22Rv1 (cell line): Measurements from ENCODE around the gene LILRB3.

Experiments used
- H3K27ac ChIP-seq: fragments of 450-650 bp; 2 replicates; pipeline ENCODE4 v1.5.1; 2017
- ZFX ChIP-seq: fragments of 450-650 bp; IDR thresholded peaks from 2 replicates; pipeline ENCODE4 v1.6.1; 2017; ENCODE audit warnings: antibody characterized with exemption, borderline replicate concordance
- TF ChIP-seq, protein P1 (sequence below): fragments of 450-650 bp; IDR thresholded peaks from 2 replicates; pipeline ENCODE4 v1.5.1; 2017; ENCODE audit warnings: mild to moderate bottlenecking

The LILRB3 gene

DNA sequence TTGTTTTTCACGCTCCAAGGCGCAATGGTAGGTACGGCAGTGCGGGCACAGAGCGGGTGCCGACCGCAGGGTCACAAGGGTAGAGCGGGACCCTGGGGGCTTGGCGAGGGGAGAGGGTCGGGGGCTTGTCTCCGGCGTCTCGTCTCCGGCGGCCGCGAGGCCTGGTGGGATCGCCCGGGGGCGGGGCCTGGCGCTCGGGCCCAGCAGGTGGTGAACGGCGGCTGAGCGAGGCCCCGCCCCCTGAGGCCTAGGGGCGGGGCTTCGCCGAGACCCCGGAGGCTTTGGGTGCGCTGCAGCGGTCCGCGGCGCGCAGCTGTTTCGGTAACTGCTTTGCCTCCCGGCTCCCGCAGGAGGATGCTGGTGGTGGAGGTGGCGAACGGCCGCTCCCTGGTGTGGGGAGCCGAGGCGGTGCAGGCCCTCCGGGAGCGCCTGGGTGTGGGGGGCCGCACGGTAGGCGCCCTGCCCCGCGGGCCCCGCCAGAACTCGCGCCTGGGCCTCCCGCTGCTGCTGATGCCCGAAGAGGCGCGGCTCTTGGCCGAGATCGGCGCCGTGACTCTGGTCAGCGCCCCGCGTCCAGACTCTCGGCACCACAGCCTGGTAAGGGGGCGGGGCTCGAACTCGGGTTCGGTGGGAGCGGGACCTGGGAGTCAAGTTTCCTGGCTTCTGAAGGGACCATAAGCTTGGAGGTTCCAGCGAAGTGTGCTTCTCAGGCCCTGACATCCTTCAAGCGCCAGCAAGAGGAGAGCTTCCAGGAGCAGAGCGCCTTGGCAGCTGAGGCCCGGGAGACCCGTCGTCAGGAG, 31.6 kb downstream of the LILRB3 start, which contains the start of gene TSEN34:
TSS of gene TSEN34 (plus strand) at position 298 of the 800 bp plus-strand sequence. CDS start at position 355, 57 bp downstream.
- H3K27ac ChIP-seq = peak within 1 kb of the TSS; percentile 96
- TF ChIP-seq ZFX = no peak
- TF ChIP-seq, protein P1, sequence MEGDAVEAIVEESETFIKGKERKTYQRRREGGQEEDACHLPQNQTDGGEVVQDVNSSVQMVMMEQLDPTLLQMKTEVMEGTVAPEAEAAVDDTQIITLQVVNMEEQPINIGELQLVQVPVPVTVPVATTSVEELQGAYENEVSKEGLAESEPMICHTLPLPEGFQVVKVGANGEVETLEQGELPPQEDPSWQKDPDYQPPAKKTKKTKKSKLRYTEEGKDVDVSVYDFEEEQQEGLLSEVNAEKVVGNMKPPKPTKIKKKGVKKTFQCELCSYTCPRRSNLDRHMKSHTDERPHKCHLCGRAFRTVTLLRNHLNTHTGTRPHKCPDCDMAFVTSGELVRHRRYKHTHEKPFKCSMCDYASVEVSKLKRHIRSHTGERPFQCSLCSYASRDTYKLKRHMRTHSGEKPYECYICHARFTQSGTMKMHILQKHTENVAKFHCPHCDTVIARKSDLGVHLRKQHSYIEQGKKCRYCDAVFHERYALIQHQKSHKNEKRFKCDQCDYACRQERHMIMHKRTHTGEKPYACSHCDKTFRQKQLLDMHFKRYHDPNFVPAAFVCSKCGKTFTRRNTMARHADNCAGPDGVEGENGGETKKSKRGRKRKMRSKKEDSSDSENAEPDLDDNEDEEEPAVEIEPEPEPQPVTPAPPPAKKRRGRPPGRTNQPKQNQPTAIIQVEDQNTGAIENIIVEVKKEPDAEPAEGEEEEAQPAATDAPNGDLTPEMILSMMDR = no peak

DNA sequence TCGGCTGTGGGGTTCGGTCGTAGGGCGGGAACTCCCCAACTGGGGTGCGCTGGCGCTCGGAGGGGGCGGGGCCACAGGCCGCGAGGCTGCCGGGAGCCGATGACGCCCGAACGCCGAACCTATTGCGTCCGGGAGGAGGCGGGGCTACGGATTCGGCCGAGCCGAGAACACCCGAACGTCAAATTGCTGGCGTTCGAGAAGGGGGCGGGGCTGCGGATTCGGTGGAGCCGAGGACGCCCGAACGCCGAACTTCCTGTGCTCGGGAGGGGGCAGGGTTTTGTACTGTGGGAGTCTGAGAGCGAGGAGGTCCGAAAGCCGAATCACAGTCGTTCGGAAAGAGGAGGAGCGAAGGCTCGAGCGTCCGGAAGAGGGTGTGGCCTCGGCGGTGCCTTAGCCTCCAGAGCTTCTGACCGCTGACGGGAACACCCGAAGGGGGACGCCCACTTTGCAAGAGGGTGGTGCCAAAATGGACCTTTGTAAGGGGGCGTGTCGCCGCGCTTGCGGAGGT, 32.2 kb downstream of the LILRB3 start:
- H3K27ac ChIP-seq = peak overlapping the region; percentile 96
- no peak for TF ChIP-seq ZFX
- TF ChIP-seq, protein P1 = no peak

DNA sequence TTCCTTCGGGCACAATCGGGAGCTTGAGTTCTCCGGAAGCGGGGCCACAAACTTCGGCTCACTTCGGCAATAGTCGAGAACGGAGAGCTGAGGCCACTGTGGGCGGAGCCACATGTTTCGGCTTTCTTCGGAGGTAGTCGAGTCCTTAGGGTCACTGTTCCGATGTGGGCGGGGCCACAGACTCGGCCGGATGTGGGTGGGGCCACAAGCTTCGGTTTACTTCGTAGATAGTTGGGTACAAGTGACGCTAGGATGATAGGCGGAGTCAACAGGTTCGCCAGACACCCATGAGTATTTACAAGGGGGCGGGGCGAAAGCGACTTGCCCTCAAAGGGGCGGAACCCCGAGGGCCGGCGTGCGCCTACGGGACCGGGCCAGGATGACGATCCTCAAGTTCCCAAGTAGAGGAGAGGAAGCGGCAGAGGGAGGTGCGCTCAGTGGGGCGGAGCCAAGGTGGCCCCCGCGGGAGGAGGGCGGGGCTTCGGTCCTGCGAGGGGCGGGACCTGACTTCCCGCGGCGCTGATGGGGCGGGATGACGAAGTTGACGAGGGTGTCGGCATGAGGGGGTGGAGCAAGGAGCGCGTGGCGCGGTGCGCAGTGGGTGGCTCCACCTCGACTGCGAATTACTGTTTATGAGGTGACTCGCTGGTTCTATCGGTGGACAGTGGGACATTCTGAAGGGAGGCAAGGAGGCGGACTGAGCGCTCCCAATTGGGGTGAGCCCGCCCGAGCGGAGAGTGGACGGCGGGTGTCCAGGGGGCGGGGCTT, 32.9 kb downstream of the LILRB3 start:
- peak overlapping the region; percentile 96 for H3K27ac ChIP-seq
- no peak for TF ChIP-seq ZFX
- TF ChIP-seq, protein P1 = no peak

DNA sequence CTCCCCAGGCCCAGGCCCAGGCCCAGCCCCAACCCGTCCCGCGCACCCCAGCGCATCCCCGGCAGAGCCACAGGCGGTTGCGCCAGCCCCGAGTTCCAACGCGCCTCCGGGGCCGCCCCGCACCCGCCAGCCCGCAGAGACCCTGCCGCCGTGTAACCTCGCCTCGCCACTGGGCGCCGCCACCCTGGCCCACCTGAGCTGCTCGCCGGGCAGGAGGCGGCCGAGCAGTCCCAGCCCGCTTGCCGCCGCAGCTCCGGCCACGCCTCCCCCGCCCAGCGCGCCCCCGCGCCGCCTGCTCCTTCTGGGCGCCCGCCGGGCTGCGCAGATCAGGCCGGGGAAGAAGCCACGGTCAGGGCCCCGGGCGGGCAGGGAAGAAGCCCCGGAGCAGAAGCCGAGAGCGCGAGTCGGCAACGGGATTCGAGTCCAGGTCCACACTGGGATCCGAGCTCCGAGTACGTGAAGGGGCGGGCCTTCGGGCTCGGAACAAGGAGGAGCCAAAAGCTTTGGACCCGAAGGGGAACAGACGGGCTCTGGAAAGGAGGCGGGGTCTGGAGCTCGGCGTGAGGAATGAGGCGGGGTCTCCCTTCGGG, 33.6 kb downstream of the LILRB3 start, which contains the start of gene MBOAT7:
TSS of gene MBOAT7 (minus strand) at position 436 of the 590 bp plus-strand sequence. CDS start 1,072 bp downstream, outside the sequence.
- no peak for TF ChIP-seq ZFX
- TF ChIP-seq, protein P1 = peak; percentile 75
- peak within 1 kb of the TSS; percentile 96 for H3K27ac ChIP-seq

DNA sequence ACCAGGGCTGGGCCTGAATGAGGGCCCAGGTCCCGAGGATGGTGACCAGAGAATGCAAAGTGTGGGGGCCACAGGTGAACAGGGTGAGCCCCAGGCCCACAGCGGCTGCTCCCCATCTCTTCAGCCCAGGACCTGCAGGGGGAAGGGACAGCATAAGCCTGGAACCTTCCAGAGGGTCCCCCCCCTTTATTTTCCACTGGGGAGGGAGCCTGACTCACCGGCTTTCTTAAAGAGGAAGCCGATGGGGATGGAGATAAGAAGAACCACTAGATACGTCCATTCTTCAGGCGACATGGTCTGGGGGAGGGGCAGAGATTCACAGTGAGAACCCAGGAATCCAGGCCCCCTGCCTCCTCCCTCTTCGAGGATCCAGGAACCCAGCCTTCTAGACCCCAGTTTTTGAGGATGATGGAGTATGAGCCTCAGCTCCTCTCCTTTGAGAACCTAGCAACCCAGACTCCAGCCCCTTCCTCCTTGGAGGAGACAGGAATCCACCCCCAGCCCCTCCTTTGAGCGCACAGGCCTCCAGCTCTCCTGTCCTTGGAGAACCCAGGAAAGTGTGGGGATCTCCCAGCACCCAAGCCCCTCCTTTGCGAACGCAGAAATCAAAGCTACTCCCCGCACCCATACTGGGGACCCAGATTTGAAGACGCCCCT, 34.5 kb downstream of the LILRB3 start:
- TF ChIP-seq, protein P1 = no peak
- TF ChIP-seq ZFX = no peak
- peak overlapping the region; percentile 96 for H3K27ac ChIP-seq

DNA sequence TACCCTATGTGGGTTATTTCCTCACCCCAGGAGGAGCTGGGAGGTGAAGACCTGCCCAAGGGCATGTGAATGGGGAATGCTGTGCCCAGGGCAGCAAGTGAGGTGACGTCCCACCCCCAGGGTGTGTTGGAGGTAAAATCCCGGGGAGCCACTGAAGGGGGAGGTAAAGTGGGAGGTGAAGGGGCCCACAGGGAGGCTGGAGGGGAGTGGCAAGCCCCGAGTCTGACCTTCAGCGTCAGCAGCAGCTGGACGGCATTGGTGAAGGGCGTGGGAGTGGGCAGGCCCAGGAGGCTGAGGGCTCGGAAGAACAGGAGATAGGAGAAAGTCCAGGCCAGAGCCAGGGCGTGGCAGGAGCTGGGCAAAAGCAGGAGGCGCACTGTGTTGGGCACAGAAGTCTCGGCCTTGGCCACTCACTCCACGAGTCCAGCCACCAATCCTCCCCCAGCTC, 35.8 kb downstream of the LILRB3 start:
- TF ChIP-seq, protein P1 = no peak
- TF ChIP-seq ZFX = no peak
- no peak overlapping the region; the same call in 1 of the 2 replicates for H3K27ac ChIP-seq
